HEK293T (cell line): ENCODE data around the gene JMJD4.

ENCODE experiments used
- BHLHE40 ChIP-seq: fragments of 450-650 bp; IDR thresholded peaks from 2 replicates; pipeline ENCODE4 v1.6.1; 2016; ENCODE audit warnings: mild to moderate bottlenecking, moderate library complexity, borderline replicate concordance
- ELF4 ChIP-seq: fragments of 450-650 bp; IDR thresholded peaks from 2 replicates; pipeline ENCODE4 v1.6.1; 2017; ENCODE audit warnings: antibody characterized with exemption
- FOXA1 ChIP-seq: fragments of 450-650 bp; IDR thresholded peaks from 2 replicates; pipeline ENCODE4 v1.6.1; 2016; ENCODE audit warnings: mild to moderate bottlenecking
- NFRKB ChIP-seq: fragments of 450-650 bp; IDR thresholded peaks from 2 replicates; pipeline ENCODE4 v1.6.1; 2016; ENCODE audit warnings: mild to moderate bottlenecking, moderate library complexity
- PKNOX1 ChIP-seq: fragments of 450-650 bp; IDR thresholded peaks from 2 replicates; pipeline ENCODE4 v1.6.1; 2016
- SP1 ChIP-seq: fragments of 450-650 bp; IDR thresholded peaks from 2 replicates; pipeline ENCODE4 v1.6.1; 2017
- TARDBP ChIP-seq: fragments of 450-650 bp; IDR thresholded peaks from 2 replicates; pipeline ENCODE4 v1.6.1; 2016
- ZNF384 ChIP-seq: fragments of 450-650 bp; IDR thresholded peaks from 2 replicates; pipeline ENCODE4 v1.6.1; 2016

- TF ChIP-seq TARDBP (no peak), BHLHE40 (no peak), NFRKB (no peak), FOXA1 (no peak), ELF4 (no peak), SP1 (no peak), PKNOX1 (no peak), ZNF384 (no peak)
Observed at GRCh38 chr1:227765261-227766014, 30.3 kb upstream of the JMJD4 start.
